Liver (tissue), 9 donors: ENCODE results near the gene DUSP16. TPM values are rescaled to one million over a fixed set of nuclear protein-coding genes. Genes with fewer than 3 reads are reported as not detected.

Experiments used
- DNase-seq: peaks from one replicate; pipeline ENCODE4 v3.0.0-alpha.2; 2017; ENCODE audit warnings: low spot score
- H3K27ac ChIP-seq, 2 donors: one replicate each; pipeline ENCODE4 v1.7.0; 2013; ENCODE audit warnings: inconsistent platforms in 2 of 2, low read length in 2 of 2, control low read depth in 1 of 2, low read depth in 1 of 2, mild to moderate bottlenecking in 1 of 2
- H3K27me3 ChIP-seq, 4 donors: one replicate each; pipeline versions ENCODE4 v1.6.1 to v1.7.0; 2013; ENCODE audit warnings: low read length in 3 of 4, inconsistent platforms in 1 of 4, mild to moderate bottlenecking in 1 of 4, moderate library complexity in 1 of 4; ENCODE audit not compliant: control insufficient read depth in 4 of 4, insufficient read depth in 4 of 4
- H3K36me3 ChIP-seq, 4 donors: one replicate each; pipeline versions ENCODE4 v1.6.1 to v1.7.0; 2013; ENCODE audit warnings: low read length in 3 of 4, mild to moderate bottlenecking in 3 of 4, low read depth in 1 of 4, moderate library complexity in 1 of 4; ENCODE audit not compliant: control insufficient read depth in 4 of 4, insufficient read depth in 3 of 4
- H3K4me1 ChIP-seq, 4 donors: one replicate each; pipeline versions ENCODE4 v1.6.1 to v1.7.0; 2013; ENCODE audit warnings: low read length in 3 of 4, mild to moderate bottlenecking in 3 of 4, moderate library complexity in 1 of 4; ENCODE audit not compliant: control insufficient read depth in 4 of 4, insufficient read depth in 4 of 4
- H3K4me3 ChIP-seq, 3 donors: one replicate each; pipeline versions ENCODE4 v1.6.1 to v1.7.0; 2013; ENCODE audit warnings: low read length in 3 of 3, control low read depth in 1 of 3, low read depth in 1 of 3, mild to moderate bottlenecking in 1 of 3
- H3K9ac ChIP-seq, 2 donors: one replicate each; pipeline ENCODE4 v1.7.0; 2013; ENCODE audit warnings: low read length in 2 of 2, mild to moderate bottlenecking in 2 of 2, moderate library complexity in 2 of 2, control low read depth in 1 of 2, low read depth in 1 of 2
- H3K9me3 ChIP-seq, 4 donors: one replicate each; pipeline versions ENCODE4 v1.6.1 to v1.7.0; 2013; ENCODE audit warnings: low read length in 3 of 4; ENCODE audit not compliant: control insufficient read depth in 4 of 4
- EGR1 ChIP-seq, 2 donors: IDR thresholded peaks; 2 replicates each; pipeline ENCODE4 v1.6.1; 2016 to 2018; ENCODE audit warnings: antibody characterized with exemption in 2 of 2, low read depth in 2 of 2
- FOXA1 ChIP-seq: IDR thresholded peaks from 2 replicates; pipeline ENCODE4 v1.6.1; 2016; ENCODE audit warnings: antibody characterized with exemption
- FOXA2 ChIP-seq: IDR thresholded peaks from 2 replicates; pipeline ENCODE4 v1.6.1; 2016; ENCODE audit warnings: antibody characterized with exemption
- GABPA ChIP-seq, 2 donors: IDR thresholded peaks in 1 of 2; conservative IDR thresholded peaks in 1 of 2; 2 replicates each; pipeline ENCODE4 v1.6.1; 2016; ENCODE audit warnings: antibody characterized with exemption in 2 of 2, mild to moderate bottlenecking in 1 of 2, moderate library complexity in 1 of 2
- HNF4G ChIP-seq: IDR thresholded peaks from 2 replicates; pipeline ENCODE4 v1.6.1; 2016; ENCODE audit warnings: antibody characterized with exemption
- JUND ChIP-seq, 2 donors: IDR thresholded peaks; 2 replicates each; pipeline ENCODE4 v1.6.1; 2016; ENCODE audit warnings: antibody characterized with exemption in 2 of 2
- NR2F2 ChIP-seq: IDR thresholded peaks from 2 replicates; pipeline ENCODE4 v1.6.1; 2016; ENCODE audit warnings: antibody characterized with exemption
- RAD21 ChIP-seq, 2 donors: IDR thresholded peaks; 2 replicates each; pipeline ENCODE4 v1.6.1; 2016; ENCODE audit warnings: antibody characterized with exemption in 2 of 2, mild to moderate bottlenecking in 2 of 2
- RXRA ChIP-seq, 2 donors: IDR thresholded peaks; 2 replicates each; pipeline ENCODE4 v1.6.1; 2017 to 2018; ENCODE audit warnings: antibody characterized with exemption in 2 of 2, mild to moderate bottlenecking in 1 of 2
- SP1 ChIP-seq: IDR thresholded peaks from 2 replicates; pipeline ENCODE4 v1.6.1; 2018; ENCODE audit warnings: antibody characterized with exemption, mild to moderate bottlenecking
- TAF1 ChIP-seq: conservative IDR thresholded peaks from 2 replicates; pipeline ENCODE4 v1.6.1; 2016; ENCODE audit warnings: antibody characterized with exemption, mild to moderate bottlenecking
- YY1 ChIP-seq: IDR thresholded peaks from 2 replicates; pipeline ENCODE4 v1.6.1; 2016; ENCODE audit warnings: antibody characterized with exemption, mild to moderate bottlenecking
- WGBS: extraction: QIAGEN DNeasy Blood & Tissue Kit; methylation state at CpG from one replicate; pipeline ENCODE4 v1.1.7; 2013; 5-methylcytosine and 5-hydroxymethylcytosine counted together
- polyA plus RNA-seq, 2 donors: library from polyadenylated mRNA; stranded (reverse) in 1 of 2; unstranded in 1 of 2; fragments of 200-250 nt in 1 of 2; fragments of >200 nt in 1 of 2; fragmentation: Nextera tagmentation in 1 of 2; extraction: Ambion mirVana in 1 of 2; gene quantifications; one replicate each; pipeline versions ENCODE4 v1.2.1 to v1.2.3, GENCODE V29; 2013 to 2015
- total RNA-seq, 2 donors: library from RNA; depleted of rRNA; stranded (reverse); fragments of >200 nt; gene quantifications; one replicate each; pipeline ENCODE4 v1.2.3, GENCODE V29; 2014
- TF ChIP-seq, protein P1 (sequence below): fragments of 150-350 bp; IDR thresholded peaks from 2 replicates; pipeline ENCODE4 v1.5.1; 2017; ENCODE audit warnings: improper control_type of control experiment, low read depth, low read length; ENCODE audit not compliant: missing input control
- TF ChIP-seq, protein P2 (sequence below): IDR thresholded peaks from 2 replicates; pipeline ENCODE4 v1.6.1; 2016; ENCODE audit warnings: antibody characterized with exemption
- TF ChIP-seq, protein P3 (sequence below): IDR thresholded peaks from 2 replicates; pipeline ENCODE4 v1.6.1; 2016; ENCODE audit warnings: antibody characterized with exemption, mild to moderate bottlenecking
- TF ChIP-seq, protein P4 (sequence below): IDR thresholded peaks from 2 replicates; pipeline ENCODE4 v1.6.1; 2016; ENCODE audit warnings: antibody characterized with exemption
- TF ChIP-seq, protein P5 (sequence below): IDR thresholded peaks from 2 replicates; pipeline ENCODE4 v1.6.1; 2016; ENCODE audit warnings: antibody characterized with exemption
- donor health status: healthy.
- donor health status: healthy.
- donor health status: healthy.
- donor health status: healthy.
- donor health status: healthy.

DUSP16 gene
- total and polyA plus RNA-seq, 4 donors, result 7.8 to 56.4 (median 19.1) TPM

DNA sequence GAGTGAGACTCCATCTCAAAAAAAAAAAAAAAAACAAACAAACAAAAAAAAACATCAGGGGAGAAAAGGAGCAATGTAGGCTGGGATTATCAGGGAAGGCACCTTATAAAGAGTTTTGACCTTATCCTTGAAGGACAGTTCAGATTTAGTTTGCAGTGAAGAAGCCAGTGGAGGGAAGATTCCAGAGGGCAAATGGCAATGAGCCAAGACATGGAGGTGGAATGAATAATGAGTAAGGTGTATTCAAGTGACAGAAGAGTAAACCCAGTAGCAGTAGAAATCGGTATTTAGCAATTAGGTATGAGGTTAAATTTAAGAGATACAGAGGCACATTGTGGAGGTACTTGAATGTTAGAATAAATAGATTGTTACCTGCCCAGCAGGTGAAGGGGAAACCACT, 2.2 kb upstream of the DUSP16 start:
- Histone ChIP-seq H3K27me3 (no peaks in the 10 kb centered on the region), H3K9ac (no peak overlapping the region), H3K36me3 (no peaks in the 10 kb centered on the region), H3K27ac (no peak overlapping the region), H3K9me3 (no peaks in the 10 kb centered on the region), H3K4me1 (peaks cover 0 to 10% (median 3%) of the 10 kb centered on the region in 4 donors), H3K4me3 (no peak overlapping the region)
- DNase-seq, result no peak
- TF ChIP-seq JUND (IDR thresholded peaks at IDR 0.05) (no peak), GABPA (IDR thresholded peaks at IDR 0.05 in 1 of 2, conservative IDR thresholded peaks at IDR 0.05 in 1 of 2) (no peak), FOXA1 (no peak), HNF4G (no peak), EGR1 (IDR thresholded peaks at IDR 0.05; ENCODE audit: low read depth in 2 of 2) (no peak), SP1 (no peak), RAD21 (IDR thresholded peaks at IDR 0.05) (no peak), RXRA (IDR thresholded peaks at IDR 0.05) (no peak), TAF1 (no peak), YY1 (no peak), NR2F2 (no peak), FOXA2 (no peak)
- TF ChIP-seq, protein P1, sequence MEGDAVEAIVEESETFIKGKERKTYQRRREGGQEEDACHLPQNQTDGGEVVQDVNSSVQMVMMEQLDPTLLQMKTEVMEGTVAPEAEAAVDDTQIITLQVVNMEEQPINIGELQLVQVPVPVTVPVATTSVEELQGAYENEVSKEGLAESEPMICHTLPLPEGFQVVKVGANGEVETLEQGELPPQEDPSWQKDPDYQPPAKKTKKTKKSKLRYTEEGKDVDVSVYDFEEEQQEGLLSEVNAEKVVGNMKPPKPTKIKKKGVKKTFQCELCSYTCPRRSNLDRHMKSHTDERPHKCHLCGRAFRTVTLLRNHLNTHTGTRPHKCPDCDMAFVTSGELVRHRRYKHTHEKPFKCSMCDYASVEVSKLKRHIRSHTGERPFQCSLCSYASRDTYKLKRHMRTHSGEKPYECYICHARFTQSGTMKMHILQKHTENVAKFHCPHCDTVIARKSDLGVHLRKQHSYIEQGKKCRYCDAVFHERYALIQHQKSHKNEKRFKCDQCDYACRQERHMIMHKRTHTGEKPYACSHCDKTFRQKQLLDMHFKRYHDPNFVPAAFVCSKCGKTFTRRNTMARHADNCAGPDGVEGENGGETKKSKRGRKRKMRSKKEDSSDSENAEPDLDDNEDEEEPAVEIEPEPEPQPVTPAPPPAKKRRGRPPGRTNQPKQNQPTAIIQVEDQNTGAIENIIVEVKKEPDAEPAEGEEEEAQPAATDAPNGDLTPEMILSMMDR, result no peak
- TF ChIP-seq, protein P2, sequence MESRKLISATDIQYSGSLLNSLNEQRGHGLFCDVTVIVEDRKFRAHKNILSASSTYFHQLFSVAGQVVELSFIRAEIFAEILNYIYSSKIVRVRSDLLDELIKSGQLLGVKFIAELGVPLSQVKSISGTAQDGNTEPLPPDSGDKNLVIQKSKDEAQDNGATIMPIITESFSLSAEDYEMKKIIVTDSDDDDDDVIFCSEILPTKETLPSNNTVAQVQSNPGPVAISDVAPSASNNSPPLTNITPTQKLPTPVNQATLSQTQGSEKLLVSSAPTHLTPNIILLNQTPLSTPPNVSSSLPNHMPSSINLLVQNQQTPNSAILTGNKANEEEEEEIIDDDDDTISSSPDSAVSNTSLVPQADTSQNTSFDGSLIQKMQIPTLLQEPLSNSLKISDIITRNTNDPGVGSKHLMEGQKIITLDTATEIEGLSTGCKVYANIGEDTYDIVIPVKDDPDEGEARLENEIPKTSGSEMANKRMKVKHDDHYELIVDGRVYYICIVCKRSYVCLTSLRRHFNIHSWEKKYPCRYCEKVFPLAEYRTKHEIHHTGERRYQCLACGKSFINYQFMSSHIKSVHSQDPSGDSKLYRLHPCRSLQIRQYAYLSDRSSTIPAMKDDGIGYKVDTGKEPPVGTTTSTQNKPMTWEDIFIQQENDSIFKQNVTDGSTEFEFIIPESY, result no peak
- TF ChIP-seq, protein P3, sequence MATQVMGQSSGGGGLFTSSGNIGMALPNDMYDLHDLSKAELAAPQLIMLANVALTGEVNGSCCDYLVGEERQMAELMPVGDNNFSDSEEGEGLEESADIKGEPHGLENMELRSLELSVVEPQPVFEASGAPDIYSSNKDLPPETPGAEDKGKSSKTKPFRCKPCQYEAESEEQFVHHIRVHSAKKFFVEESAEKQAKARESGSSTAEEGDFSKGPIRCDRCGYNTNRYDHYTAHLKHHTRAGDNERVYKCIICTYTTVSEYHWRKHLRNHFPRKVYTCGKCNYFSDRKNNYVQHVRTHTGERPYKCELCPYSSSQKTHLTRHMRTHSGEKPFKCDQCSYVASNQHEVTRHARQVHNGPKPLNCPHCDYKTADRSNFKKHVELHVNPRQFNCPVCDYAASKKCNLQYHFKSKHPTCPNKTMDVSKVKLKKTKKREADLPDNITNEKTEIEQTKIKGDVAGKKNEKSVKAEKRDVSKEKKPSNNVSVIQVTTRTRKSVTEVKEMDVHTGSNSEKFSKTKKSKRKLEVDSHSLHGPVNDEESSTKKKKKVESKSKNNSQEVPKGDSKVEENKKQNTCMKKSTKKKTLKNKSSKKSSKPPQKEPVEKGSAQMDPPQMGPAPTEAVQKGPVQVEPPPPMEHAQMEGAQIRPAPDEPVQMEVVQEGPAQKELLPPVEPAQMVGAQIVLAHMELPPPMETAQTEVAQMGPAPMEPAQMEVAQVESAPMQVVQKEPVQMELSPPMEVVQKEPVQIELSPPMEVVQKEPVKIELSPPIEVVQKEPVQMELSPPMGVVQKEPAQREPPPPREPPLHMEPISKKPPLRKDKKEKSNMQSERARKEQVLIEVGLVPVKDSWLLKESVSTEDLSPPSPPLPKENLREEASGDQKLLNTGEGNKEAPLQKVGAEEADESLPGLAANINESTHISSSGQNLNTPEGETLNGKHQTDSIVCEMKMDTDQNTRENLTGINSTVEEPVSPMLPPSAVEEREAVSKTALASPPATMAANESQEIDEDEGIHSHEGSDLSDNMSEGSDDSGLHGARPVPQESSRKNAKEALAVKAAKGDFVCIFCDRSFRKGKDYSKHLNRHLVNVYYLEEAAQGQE, result no peak
- TF ChIP-seq, protein P4, sequence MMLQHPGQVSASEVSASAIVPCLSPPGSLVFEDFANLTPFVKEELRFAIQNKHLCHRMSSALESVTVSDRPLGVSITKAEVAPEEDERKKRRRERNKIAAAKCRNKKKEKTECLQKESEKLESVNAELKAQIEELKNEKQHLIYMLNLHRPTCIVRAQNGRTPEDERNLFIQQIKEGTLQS, result no peak
- TF ChIP-seq, protein P5, sequence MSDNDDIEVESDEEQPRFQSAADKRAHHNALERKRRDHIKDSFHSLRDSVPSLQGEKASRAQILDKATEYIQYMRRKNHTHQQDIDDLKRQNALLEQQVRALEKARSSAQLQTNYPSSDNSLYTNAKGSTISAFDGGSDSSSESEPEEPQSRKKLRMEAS, result no peak
- 68% methylated on average over 1 of the region's 1 CpG for WGBS
